Measurements from ENCODE around the gene DCPS.
"Not testable (repeated sequence)": the region's sequence is repeated elsewhere in the genome, so short reads cannot be mapped to it uniquely, and the experiment has no call there.

GRCh38 chr11:126368336-126369119 lies 64.7 kb downstream of the DCPS start:
- TF ChIP-seq POLR2A (IDR thresholded peaks at IDR 0.05; ENCODE audit: extremely low read depth, insufficient read length); MYC (IDR thresholded peaks at IDR 0.05; ENCODE audit: low read depth, low read length): not testable (repeated sequence)
- TF ChIP-seq, protein P1, sequence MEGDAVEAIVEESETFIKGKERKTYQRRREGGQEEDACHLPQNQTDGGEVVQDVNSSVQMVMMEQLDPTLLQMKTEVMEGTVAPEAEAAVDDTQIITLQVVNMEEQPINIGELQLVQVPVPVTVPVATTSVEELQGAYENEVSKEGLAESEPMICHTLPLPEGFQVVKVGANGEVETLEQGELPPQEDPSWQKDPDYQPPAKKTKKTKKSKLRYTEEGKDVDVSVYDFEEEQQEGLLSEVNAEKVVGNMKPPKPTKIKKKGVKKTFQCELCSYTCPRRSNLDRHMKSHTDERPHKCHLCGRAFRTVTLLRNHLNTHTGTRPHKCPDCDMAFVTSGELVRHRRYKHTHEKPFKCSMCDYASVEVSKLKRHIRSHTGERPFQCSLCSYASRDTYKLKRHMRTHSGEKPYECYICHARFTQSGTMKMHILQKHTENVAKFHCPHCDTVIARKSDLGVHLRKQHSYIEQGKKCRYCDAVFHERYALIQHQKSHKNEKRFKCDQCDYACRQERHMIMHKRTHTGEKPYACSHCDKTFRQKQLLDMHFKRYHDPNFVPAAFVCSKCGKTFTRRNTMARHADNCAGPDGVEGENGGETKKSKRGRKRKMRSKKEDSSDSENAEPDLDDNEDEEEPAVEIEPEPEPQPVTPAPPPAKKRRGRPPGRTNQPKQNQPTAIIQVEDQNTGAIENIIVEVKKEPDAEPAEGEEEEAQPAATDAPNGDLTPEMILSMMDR (IDR thresholded peaks at IDR 0.05; ENCODE audit: low read depth, low read length), result not testable (repeated sequence)
